Measurements from ENCODE around the gene CFB.
"Not testable (repeated sequence)": the region's sequence is repeated elsewhere in the genome, so short reads cannot be mapped to it uniquely, and the experiment has no call there.

The CFB gene

DNA sequence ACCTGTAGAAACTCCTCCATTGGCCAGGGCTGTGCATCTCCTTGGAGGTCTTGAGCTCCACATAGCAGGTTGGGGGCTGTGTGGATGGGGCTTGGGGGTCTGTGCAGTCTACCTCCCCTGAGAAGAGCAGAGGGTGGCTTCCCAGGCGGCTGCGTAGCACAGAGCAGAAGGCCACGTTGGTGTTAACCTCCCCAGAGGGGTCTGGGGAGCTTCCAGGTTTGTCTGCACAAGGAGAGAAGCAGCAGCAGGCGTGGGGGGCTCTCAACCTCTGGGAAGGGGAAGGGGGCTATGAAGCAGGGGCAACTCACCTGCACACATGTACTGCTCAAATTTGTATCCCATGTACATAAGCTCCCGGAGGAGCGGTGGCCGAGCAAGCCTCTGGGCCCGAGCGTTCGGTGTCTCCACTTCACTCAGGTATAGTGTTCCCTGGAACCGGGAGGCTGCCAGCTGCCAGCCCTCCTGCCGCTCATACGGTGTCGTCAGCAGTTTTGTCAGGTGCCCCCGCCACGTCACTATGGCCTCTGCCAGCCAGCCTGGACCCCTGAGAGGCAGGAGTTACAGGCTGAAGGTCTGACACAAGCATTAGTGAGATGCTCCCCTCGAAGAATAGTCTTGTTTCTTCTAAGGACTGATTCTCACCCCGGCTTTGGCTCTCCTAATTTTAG, 24.8 kb downstream of the CFB start:
- H3K4me3 ChIP-seq (ENCODE audit: control insufficient read depth, low read depth, low read length), result peak overlapping the region; percentile 93
- TF ChIP-seq, protein P1, sequence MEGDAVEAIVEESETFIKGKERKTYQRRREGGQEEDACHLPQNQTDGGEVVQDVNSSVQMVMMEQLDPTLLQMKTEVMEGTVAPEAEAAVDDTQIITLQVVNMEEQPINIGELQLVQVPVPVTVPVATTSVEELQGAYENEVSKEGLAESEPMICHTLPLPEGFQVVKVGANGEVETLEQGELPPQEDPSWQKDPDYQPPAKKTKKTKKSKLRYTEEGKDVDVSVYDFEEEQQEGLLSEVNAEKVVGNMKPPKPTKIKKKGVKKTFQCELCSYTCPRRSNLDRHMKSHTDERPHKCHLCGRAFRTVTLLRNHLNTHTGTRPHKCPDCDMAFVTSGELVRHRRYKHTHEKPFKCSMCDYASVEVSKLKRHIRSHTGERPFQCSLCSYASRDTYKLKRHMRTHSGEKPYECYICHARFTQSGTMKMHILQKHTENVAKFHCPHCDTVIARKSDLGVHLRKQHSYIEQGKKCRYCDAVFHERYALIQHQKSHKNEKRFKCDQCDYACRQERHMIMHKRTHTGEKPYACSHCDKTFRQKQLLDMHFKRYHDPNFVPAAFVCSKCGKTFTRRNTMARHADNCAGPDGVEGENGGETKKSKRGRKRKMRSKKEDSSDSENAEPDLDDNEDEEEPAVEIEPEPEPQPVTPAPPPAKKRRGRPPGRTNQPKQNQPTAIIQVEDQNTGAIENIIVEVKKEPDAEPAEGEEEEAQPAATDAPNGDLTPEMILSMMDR (conservative IDR thresholded peaks at IDR 0.05; ENCODE audit: control insufficient read depth, insufficient read depth, low read depth, low read length), result no peak

GRCh38 chr6:31971279-31971992, 25.5 kb downstream of the CFB start:
- DNase-seq (ENCODE audit: low read depth), result no peak
- H3K4me3 ChIP-seq (ENCODE audit: control insufficient read depth, low read depth, low read length), result peak overlapping the region; percentile 93
- TF ChIP-seq, protein P1 (conservative IDR thresholded peaks at IDR 0.05; ENCODE audit: control insufficient read depth, insufficient read depth, low read depth, low read length), result no peak

More for the DNA sequence above, 24.8 kb downstream of the CFB start:
- DNase-seq (ENCODE audit: low read depth), result no peak

DNA sequence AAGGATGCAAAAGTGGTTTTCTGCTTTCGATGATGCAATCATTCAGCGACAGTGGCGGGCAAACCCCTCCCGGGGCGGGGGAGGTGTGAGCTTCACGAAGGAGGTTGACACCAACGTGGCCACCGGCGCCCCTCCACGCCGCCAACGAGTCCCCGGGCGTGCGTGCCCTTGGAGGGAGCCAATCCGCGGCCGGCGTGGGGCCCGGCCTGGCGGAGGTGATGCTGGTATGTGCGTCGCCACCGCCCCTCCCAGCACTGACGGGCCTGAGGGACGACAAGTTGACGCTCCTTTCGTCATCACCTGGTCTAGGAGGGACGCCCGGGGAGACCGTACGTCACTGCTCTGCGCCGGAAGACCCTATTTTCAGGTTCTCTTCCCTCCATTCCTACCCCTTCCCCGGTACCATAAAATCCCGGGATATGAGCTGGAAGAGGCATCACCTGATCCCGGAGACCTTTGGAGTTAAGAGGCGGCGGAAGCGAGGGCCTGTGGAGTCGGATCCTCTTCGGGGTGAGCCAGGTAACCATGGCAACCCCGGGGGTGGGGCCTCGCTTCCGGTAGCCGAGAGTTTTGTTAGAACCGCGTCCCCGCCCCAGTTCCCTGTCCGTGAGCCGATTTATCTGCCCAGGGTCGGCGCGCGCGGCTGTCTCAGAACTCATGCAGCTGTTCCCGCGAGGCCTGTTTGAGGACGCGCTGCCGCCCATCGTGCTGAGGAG, 26.3 kb downstream of the CFB start, which contains the start of gene DXO:
Gene DXO (minus strand): TSS at position 146 of the 716 bp plus-strand sequence. CDS start 463 bp downstream, outside the sequence.
- H3K4me3 ChIP-seq (ENCODE audit: control insufficient read depth, low read depth, low read length), result peak within 1 kb of the TSS; percentile 93
- peak; percentile 98 for DNase-seq (ENCODE audit: low read depth)
- TF ChIP-seq, protein P1 (conservative IDR thresholded peaks at IDR 0.05; ENCODE audit: control insufficient read depth, insufficient read depth, low read depth, low read length), result no peak

DNA sequence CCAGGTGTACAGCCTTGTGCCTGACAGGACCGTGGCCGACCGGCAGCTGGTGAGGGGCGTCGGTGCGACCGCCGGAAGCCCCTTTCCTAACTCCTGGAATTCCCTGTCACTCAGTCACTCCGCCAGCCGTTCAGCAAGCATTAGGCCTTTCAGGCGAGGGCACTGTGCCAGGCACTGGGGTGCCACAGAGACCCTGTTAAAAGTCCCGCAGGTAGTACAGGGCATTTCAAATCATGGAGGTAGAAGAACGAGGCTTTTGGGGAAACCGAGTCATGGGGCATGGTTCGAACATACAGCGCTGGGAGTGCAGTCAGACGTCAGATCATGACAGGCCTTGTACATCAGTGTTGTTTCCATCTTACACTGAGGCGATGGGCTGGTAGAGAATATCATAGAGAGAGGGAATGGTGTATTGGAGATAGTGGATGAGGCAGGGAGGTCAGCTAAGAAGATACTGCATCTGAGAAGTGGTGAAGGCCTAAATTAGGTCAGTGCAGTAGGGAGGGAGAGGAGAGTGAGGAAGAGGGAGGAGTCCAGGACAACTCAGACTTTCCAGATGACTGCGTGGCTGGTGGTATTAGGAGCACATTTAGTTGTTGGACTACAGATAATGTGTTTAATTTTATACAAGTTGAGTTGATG, 26.9 kb downstream of the CFB start:
- peak overlapping the region; percentile 93 for H3K4me3 ChIP-seq (ENCODE audit: control insufficient read depth, low read depth, low read length)
- TF ChIP-seq, protein P1 (conservative IDR thresholded peaks at IDR 0.05; ENCODE audit: control insufficient read depth, insufficient read depth, low read depth, low read length), result no peak
- DNase-seq (ENCODE audit: low read depth), result peak; percentile 63

DNA sequence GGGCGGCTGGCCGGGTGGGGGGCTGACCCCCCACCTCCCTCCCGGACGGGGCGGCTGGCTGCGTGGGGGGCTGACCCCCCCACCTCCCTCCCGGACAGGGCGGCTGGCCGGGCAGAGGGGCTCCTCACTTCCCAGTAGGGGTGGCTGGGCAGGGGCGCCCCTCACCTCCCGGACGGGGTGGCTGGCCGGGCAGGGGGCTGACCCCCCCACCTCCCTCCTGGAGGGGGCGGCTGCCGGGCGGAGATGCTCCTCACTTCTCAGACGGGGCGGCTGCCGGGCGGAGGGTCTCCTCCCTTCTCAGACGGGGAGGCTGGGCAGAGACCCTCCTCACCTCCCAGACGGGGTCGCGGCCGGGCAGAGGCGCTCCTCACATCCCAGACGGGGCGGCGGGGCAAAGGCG, 30.2 kb downstream of the CFB start:
- H3K4me3 ChIP-seq (ENCODE audit: control insufficient read depth, low read depth, low read length); DNase-seq (ENCODE audit: low read depth): not testable (repeated sequence)

- TF ChIP-seq, protein P1 (conservative IDR thresholded peaks at IDR 0.05; ENCODE audit: control insufficient read depth, insufficient read depth, low read depth, low read length), result no peak
- no peak for DNase-seq (ENCODE audit: low read depth)
- no peak overlapping the region for H3K4me3 ChIP-seq (ENCODE audit: control insufficient read depth, low read depth, low read length)
These were observed 32.0 kb downstream of the CFB start for GRCh38 chr6:31977816-31978431.
